DND-41 (cell line): Measurements from ENCODE around the gene OTP.

ENCODE experiments used
- CTCF ChIP-seq: IDR thresholded peaks from 2 replicates; pipeline ENCODE4 v1.5.1; 2012; ENCODE audit warnings: borderline replicate concordance, low read length, moderate library complexity, mild to moderate bottlenecking; ENCODE audit not compliant: poor library complexity, severe bottlenecking; ENCODE audit errors: extremely low read depth
- EZH2 ChIP-seq: IDR thresholded peaks from 3 replicates; pipeline ENCODE4 v1.6.1; 2012; ENCODE audit warnings: borderline replicate concordance, low read depth, mild to moderate bottlenecking, moderate library complexity, low read length, inconsistent platforms; ENCODE audit not compliant: severe bottlenecking

GRCh38 chr5:77641963-77642737 is 3.6 kb upstream of the OTP start:
- TF ChIP-seq EZH2 (no peak), CTCF (no peak)
